Spinal cord (tissue), 10 donors: Measurements from ENCODE around the gene MACROD2. TPM values are rescaled to one million over a fixed set of nuclear protein-coding genes. Genes with fewer than 3 reads are reported as not detected.

Experiments
- DNase-seq, 6 donors: peaks; one replicate each; pipeline versions ENCODE4 v3.0.0 to v3.0.0-alpha.2; 2013 to 2015; ENCODE audit warnings: low spot score in 6 of 6, low read depth in 4 of 6
- H3K27ac ChIP-seq: one replicate; pipeline ENCODE4 v1.5.1; 2013; ENCODE audit warnings: low read depth, low read length, control low read depth
- H3K27me3 ChIP-seq: one replicate; pipeline ENCODE4 v1.6.1; 2013; ENCODE audit warnings: low read length; ENCODE audit not compliant: control insufficient read depth, insufficient read depth
- H3K36me3 ChIP-seq: one replicate; pipeline ENCODE4 v1.6.1; 2013; ENCODE audit warnings: low read length; ENCODE audit not compliant: control insufficient read depth, insufficient read depth
- H3K4me1 ChIP-seq: one replicate; pipeline ENCODE4 v1.6.1; 2013; ENCODE audit warnings: low read length; ENCODE audit not compliant: control insufficient read depth, insufficient read depth
- H3K4me3 ChIP-seq: one replicate; pipeline ENCODE4 v1.5.1; 2013; ENCODE audit warnings: low read depth, low read length, control low read depth
- H3K9me3 ChIP-seq: one replicate; pipeline ENCODE4 v1.6.1; 2013; ENCODE audit warnings: low read length; ENCODE audit not compliant: control insufficient read depth, insufficient read depth
- WGBS: methylation state at CpG from one replicate; pipeline ENCODE4 v1.1.5; 2013; ENCODE audit warnings: missing lambda C conversion rate; ENCODE audit not compliant: insufficient coverage; 5-methylcytosine and 5-hydroxymethylcytosine counted together
- polyA plus RNA-seq, 2 donors: library from polyadenylated mRNA; unstranded; fragments of 120-200 nt; gene quantifications; one replicate each; pipeline ENCODE4 v1.2.1, GENCODE V29; 2013; ENCODE audit not compliant: insufficient read length in 2 of 2
- total RNA-seq, 2 donors: library from RNA; depleted of rRNA in 1 of 2; stranded (reverse); fragments of 120-200 nt in 1 of 2; fragments of >200 nt in 1 of 2; gene quantifications; one replicate each; pipeline versions ENCODE4 v1.2.3 to v1.2.4, GENCODE V29; 2013 to 2014
- donor health status: healthy.

Gene MACROD2
- total and polyA plus RNA-seq, 4 donors, result 16.2 to 34.0 (median 23.6) TPM

- no peaks in the 10 kb centered on the region for H3K9me3 ChIP-seq
- H3K36me3 ChIP-seq, result no peaks in the 10 kb centered on the region
- no peak overlapping the region for H3K27ac ChIP-seq
- no peak overlapping the region for H3K4me3 ChIP-seq
- WGBS, result 24% methylated on average over 3 of the region's 3 CpGs
- DNase-seq, result peak in 1 of 6 donors; percentile 30
- H3K27me3 ChIP-seq, result no peaks in the 10 kb centered on the region
- H3K4me1 ChIP-seq, result no peaks in the 10 kb centered on the region
Observed at GRCh38 chr20:14576196-14576877, 581.0 kb downstream of the MACROD2 start.

- peak in 1 of 6 donors; percentile 43 for DNase-seq
- Histone ChIP-seq H3K4me1 (no peaks in the 10 kb centered on the region), H3K27ac (no peak overlapping the region), H3K27me3 (no peaks in the 10 kb centered on the region), H3K4me3 (no peak overlapping the region), H3K36me3 (no peaks in the 10 kb centered on the region), H3K9me3 (no peaks in the 10 kb centered on the region)
- no CpG with 5 or more reads among the region's 4 CpGs for WGBS
Observed at GRCh38 chr20:14580418-14581074, 585.2 kb downstream of the MACROD2 start.

DNA sequence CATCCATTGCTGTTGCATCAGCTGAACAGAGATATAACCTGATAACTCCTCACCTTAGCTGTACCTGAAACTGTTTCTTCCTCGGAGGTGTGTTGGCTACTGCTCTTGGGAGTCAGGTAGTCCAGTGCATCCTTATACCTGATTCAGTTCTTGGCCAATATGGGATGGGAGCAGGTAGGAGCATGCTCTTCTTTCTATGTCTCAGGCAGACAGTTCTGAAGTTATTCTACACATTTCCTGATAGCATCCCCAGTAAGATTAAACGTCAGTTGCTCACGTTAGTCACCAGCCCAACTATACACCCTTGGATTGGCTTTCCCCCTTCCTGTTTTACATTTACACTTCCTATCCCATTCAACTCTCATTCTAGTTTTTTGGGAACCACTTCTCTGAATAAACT is 586.4 kb downstream of the MACROD2 start:
- no peak overlapping the region for H3K4me3 ChIP-seq
- 80% methylated on average over 2 of the region's 3 CpGs for WGBS
- no peak for DNase-seq

GRCh38 chr20:14582855-14583254 is 587.5 kb downstream of the MACROD2 start:
- WGBS, result 50% methylated on average over 2 of the region's 3 CpGs
- no peaks in the 10 kb centered on the region for H3K4me1 ChIP-seq
- DNase-seq, result no peak

More for the DNA sequence above, 586.4 kb downstream of the MACROD2 start:
- Histone ChIP-seq H3K36me3 (no peaks in the 10 kb centered on the region), H3K27me3 (no peaks in the 10 kb centered on the region), H3K4me1 (no peaks in the 10 kb centered on the region), H3K27ac (no peak overlapping the region), H3K9me3 (no peaks in the 10 kb centered on the region)

DNA sequence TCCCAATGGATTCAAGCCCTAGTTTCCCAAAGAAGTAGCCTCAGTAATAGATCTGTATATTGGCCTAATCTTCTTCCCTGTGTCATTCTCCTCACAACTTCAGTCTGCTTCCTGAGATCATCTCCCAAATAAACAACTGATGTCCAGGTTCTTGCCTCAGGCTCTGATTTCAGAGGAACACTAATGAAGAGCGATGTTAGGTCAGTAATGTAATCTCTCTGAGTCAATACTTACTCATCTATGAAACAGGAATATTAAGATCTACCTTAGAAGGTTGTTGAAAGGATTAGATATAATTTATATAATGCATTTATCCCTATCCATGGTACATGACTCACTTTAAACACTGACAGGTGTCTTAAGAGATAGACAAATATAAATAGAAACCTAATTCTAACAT is 588.1 kb downstream of the MACROD2 start:
- no CpG with 5 or more reads among the region's 1 CpG for WGBS
- no peaks in the 10 kb centered on the region for H3K9me3 ChIP-seq

More at GRCh38 chr20:14582855-14583254, 587.5 kb downstream of the MACROD2 start:
- H3K27me3 ChIP-seq, result no peaks in the 10 kb centered on the region
- no peaks in the 10 kb centered on the region for H3K9me3 ChIP-seq
- H3K27ac ChIP-seq, result no peak overlapping the region
- no peaks in the 10 kb centered on the region for H3K36me3 ChIP-seq
- no peak overlapping the region for H3K4me3 ChIP-seq

GRCh38 chr20:14589383-14589782 is 594.1 kb downstream of the MACROD2 start:
- Histone ChIP-seq H3K27ac (no peak overlapping the region), H3K27me3 (no peaks in the 10 kb centered on the region), H3K4me1 (no peaks in the 10 kb centered on the region), H3K4me3 (no peak overlapping the region), H3K36me3 (no peaks in the 10 kb centered on the region), H3K9me3 (peaks cover 2% of the 10 kb centered on the region)
- DNase-seq, result no peak
- no CpG with 5 or more reads among the region's 2 CpGs for WGBS

More for the DNA sequence above, 588.1 kb downstream of the MACROD2 start:
- H3K4me3 ChIP-seq, result no peak overlapping the region
- no peak for DNase-seq
- no peak overlapping the region for H3K27ac ChIP-seq
- H3K27me3 ChIP-seq, result no peaks in the 10 kb centered on the region
- no peaks in the 10 kb centered on the region for H3K36me3 ChIP-seq
- H3K4me1 ChIP-seq, result no peaks in the 10 kb centered on the region

GRCh38 chr20:14595051-14595450 is 599.7 kb downstream of the MACROD2 start:
- WGBS, result 65% methylated on average over 4 of the region's 8 CpGs
- Histone ChIP-seq H3K27me3 (no peaks in the 10 kb centered on the region), H3K27ac (no peak overlapping the region), H3K4me1 (no peaks in the 10 kb centered on the region), H3K9me3 (no peaks in the 10 kb centered on the region), H3K36me3 (no peaks in the 10 kb centered on the region), H3K4me3 (no peak overlapping the region)
- no peak for DNase-seq

DNA sequence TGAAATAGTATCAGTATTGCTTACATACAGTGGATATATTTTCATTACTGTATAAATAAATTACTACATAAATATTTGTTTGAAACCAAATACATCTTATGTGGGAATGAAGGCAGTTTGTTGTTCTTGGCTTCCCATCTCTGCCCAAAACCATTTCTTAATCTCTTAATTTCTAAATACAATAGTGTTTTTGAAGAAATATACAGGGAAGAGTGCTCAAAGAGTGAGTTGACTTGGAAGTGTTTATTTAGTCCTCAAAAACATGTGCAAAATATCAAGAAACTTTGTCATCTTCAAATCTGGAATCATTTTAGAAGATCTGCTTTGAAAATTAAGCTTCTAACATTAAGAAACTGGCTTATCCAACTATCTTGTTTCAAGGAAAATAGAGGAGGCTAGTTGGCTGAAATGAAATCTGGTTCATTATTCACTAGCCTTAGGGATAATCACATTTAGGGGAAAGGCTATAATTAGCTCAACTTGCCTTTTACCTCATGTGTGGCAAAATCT is 601.9 kb downstream of the MACROD2 start:
- no peak overlapping the region for H3K27ac ChIP-seq
- no peaks in the 10 kb centered on the region for H3K27me3 ChIP-seq
- no peaks in the 10 kb centered on the region for H3K36me3 ChIP-seq
- no peaks in the 10 kb centered on the region for H3K9me3 ChIP-seq
- H3K4me1 ChIP-seq, result no peaks in the 10 kb centered on the region
- DNase-seq, result no peak
- no peak overlapping the region for H3K4me3 ChIP-seq

- H3K27me3 ChIP-seq, result no peaks in the 10 kb centered on the region
- WGBS, result 97% methylated on average over 3 of the region's 3 CpGs
- H3K27ac ChIP-seq, result no peak overlapping the region
- no peaks in the 10 kb centered on the region for H3K9me3 ChIP-seq
- H3K4me1 ChIP-seq, result no peaks in the 10 kb centered on the region
- H3K36me3 ChIP-seq, result no peaks in the 10 kb centered on the region
- no peak overlapping the region for H3K4me3 ChIP-seq
- DNase-seq, result peak in 1 of 6 donors; percentile 13
Observed at GRCh38 chr20:14599613-14600012, 604.3 kb downstream of the MACROD2 start.

DNA sequence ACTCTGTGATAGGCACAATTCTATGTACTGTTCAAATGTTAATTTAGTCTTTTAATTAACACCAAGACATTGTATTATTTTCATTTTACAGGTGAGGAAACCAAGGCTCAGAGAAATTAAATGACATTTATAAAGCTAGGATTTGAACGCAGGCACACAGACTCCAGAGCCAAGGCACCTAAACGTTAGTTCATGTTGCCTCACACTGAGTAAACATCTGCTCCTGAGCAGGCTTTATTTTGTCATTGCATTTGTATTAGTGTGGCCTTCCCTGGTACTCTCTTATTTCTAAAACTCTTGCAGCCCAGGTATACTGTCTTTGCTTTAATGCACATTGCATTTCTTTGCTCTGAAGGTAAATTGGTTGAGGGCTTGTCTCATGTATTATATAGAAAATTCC is 605.2 kb downstream of the MACROD2 start:
- Histone ChIP-seq H3K4me3 (no peak overlapping the region), H3K27ac (no peak overlapping the region), H3K9me3 (no peaks in the 10 kb centered on the region), H3K27me3 (no peaks in the 10 kb centered on the region), H3K36me3 (no peaks in the 10 kb centered on the region), H3K4me1 (no peaks in the 10 kb centered on the region)
- 80% methylated on average over 1 of the region's 2 CpGs for WGBS
- no peak for DNase-seq
